ENCODE data around the gene PAGE4.

PAGE4 gene

GRCh38 chrX:49829016-49829415 is at the start of gene PAGE4:
Gene PAGE4 (plus strand): TSS chrX:49829303. CDS start chrX:49830429, 1,126 bp downstream.
- DNase-seq: no peak

DNA sequence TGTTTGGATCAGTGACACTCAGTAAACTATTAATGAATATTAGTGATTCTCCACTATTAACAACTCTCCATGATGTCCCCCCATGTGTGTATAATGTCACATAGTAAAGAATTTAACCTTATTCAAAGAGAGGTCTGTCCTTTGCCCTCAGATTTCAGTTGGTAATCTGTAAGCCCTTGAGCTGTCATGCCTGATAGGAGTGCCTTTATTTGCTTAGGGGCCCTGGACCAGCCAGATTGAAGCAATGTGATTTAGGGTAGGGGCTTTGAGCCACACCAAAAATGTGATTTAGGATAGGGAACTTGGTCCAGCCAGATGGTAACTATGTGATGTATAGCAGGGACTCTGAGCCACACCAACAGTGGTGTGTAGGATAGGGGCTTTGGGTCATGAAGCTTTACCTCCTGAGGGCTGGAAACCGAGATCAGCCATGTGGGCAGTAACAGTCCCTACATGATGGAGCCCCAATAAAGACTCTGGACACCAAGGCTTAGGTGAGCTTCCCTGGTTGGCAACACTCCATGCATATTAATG is 44.3 kb upstream of the PAGE4 start:
- no peak for DNase-seq

DNA sequence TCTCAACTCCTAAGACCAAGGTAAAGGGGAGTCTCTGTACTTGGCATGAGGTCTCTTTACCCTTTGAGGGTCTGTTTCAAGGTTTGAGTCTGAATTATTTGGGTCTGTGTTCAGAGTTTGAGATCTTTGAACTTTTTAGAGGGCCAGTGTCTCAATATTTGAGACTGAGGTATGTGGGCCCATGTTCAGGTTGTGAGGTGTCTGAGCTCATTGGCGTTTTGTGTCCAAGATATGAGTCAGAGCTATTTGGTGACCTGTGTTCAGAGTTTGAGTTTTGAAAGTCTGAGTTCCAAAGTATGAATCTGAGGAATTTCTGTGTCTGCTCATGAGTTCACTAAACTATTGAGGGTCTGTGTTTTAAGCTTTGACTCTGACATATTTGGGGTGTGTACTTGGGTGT is 36.7 kb upstream of the PAGE4 start:
- DNase-seq: no peak

GRCh38 chrX:49793686-49794085 is 35.4 kb upstream of the PAGE4 start:
- no peak for DNase-seq

DNA sequence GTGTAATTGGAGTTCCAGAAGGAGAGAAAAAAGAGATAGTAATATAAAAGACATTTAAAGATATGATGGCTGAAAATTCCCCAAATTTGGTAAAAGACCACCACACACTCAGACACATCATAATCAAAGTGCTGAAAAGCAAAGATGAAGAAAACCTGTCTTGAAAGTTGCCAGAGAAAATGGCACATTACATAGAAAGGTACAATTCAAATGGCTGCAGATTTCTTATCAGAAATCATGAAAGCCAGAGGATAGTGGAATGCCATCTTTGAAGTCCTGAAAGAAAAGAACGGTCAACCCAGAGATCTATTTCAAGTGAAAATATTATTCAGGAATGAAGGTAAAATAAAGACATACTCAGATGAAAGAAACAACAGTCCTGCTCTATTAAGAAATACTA is 29.3 kb upstream of the PAGE4 start:
- no peak for DNase-seq

GRCh38 chrX:49809891-49810632 is 19.0 kb upstream of the PAGE4 start:
- no peak for DNase-seq

DNA sequence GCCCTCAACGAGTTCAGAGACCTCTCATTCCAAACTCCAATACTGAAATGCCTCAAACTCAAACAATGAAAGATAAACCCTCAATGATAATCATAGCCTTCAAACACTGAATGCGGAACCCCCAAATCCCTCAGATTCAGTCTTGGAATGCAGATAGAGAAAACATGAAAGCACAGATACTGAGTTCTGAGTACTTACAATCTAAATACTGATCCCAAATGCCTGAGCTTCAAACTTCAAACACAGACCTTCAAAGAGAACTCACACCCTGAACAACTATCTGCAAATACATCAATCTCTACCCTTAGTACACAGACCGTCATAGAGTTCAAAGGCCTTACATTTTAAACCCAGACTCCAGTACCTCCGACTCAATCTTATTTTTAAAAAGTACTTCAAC is 16.9 kb upstream of the PAGE4 start:
- DNase-seq: no peak

- no peak for DNase-seq
Observed at GRCh38 chrX:49816435-49816834, 12.7 kb upstream of the PAGE4 start.

DNA sequence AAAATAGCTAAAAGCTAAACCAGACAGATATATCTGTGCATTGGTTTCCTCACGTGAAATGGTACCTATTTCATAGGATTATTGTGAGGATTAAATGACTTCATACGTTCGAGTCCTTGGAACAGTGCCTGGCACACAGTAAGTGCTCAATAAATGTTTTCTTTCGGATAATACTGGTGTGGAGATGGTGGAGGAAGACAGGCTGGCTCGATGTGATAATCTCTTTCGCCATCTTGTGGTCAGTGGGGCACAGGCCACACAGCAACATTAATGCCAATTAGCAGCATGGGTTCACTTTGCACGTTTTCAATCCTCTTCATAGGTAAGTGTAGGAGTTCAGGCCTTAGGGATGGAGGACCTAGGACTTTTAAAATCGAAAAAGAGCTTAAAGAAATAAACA is 9.3 kb downstream of the PAGE4 start:
- DNase-seq: no peak

- DNase-seq: peak; percentile 34 to 70
Observed at GRCh38 chrX:49840679-49841078, 11.6 kb downstream of the PAGE4 start.

DNA sequence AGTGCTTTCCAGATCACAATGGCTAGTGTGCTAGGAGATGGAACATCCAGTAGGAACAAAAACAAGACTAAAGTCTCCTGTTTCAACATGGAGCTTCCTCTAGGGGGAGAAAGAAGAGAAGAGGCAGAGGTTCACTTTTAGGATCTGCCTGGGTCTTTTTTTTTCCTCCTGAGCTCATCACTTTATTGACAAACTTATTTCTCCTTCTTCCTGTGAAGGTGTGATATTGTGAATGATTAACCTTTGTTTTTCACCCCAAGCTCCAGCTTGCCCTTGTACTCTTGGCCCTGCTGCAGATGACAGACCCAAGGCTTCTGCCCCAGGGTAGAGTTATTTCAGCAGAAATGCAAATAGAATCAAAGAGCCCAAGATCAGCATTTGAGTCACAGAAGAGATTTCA is 13.5 kb downstream of the PAGE4 start:
- no peak for DNase-seq

- DNase-seq: peak; percentile 19 to 56
Observed at GRCh38 chrX:49844611-49845010, 15.5 kb downstream of the PAGE4 start.

- DNase-seq: no peak
Observed at GRCh38 chrX:49845701-49846403, 16.7 kb downstream of the PAGE4 start.

GRCh38 chrX:49846522-49846921 is 17.4 kb downstream of the PAGE4 start:
- DNase-seq: no peak

GRCh38 chrX:49848275-49848674 is 19.2 kb downstream of the PAGE4 start:
- DNase-seq: no peak

DNA sequence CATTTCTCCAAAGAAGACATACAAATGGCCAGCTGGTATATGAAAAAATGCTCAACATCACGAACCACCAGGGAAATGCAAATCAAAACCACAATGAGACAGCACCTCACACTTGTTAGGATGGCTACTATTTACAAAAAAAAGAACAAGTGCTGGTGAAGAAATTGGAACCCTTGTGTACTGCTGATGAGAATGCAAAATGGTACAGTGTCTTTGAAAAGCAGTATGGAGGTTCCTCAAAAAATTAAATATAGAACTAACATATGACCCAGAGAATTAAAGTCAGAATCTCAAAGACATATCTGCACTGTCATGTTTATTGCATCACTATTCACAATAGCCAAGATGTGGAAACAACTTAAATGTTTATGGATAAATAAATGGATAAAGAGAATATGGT is 20.9 kb downstream of the PAGE4 start:
- no peak for DNase-seq

GRCh38 chrX:49853661-49854060 is 24.6 kb downstream of the PAGE4 start:
- no peak for DNase-seq

DNA sequence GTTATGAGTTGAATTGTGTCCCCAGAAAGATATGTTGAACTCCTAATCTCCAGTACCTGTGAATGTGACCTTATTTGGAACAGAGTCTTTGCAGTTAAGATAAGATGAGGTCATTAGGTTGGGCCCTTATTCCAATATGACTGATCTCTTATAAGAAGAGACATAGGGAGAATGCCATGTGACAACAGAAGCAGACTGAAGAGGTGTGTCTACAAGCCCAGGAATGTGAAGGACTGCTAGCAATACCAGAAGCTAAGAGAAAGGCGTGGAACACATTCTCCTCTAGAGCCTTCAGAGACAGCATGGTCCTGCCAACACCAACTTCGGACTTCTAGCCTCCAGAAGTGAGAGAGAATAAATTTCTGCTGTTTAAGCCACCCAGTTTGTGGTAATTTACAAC is 27.7 kb downstream of the PAGE4 start:
- DNase-seq: no peak

DNA sequence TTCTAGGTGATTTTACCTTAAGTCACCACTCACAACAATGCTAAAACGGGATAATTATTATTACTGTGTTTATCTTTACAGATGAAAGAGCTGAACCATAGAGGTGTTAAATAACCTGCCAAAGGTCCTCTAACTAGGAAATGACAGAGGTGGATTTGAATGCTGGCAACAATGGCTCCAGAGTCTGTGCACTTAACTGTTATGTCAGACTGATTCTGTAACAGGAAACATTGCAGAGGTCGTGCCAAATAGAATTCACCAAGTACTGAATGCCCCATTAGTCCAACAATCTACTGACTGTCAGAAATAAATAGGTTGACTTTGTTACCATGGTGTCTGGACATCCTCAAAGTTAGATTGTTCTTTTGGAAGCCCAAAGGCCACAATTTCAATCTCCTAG is 29.2 kb downstream of the PAGE4 start:
- no peak for DNase-seq

GRCh38 chrX:49859491-49859890 is 30.4 kb downstream of the PAGE4 start:
- DNase-seq: no peak

DNA sequence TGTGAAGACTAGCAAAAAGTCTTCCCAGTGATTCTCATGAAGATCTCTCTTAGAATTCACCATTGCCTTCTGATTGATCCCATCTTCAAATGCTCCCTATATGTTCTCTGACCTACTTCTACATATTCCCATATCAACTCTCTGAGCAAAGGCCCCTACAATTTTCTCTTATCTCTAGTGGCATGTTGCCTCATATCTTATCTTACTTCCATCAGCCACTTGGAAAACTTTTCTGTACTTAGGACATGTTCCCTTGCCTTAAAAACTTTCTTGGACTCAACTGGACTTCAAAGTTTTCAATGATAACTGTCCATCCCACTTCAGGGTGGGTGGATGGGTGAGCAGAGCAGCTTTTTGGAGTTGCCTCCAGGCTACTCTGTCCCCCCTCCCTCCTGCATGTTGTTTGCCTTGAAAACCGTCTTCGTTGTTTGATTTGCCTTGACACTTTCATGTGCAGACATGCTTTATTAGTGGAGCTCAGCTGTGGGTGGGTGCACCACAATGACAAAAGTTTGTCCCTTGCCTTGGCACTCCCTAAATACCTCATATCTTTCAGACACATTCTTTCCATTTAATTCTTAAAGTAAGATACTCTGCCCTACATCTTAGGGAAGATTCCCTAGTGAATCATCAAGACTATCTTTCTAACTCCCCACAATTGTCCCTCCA is 31.9 kb downstream of the PAGE4 start:
- DNase-seq: no peak

- DNase-seq: no peak
Observed at GRCh38 chrX:49862093-49862492, 33.0 kb downstream of the PAGE4 start.

GRCh38 chrX:49868739-49869138 is 39.6 kb downstream of the PAGE4 start:
- DNase-seq: no peak

GRCh38 chrX:49876750-49877149 is 47.6 kb downstream of the PAGE4 start:
- peak; percentile 2 to 33 for DNase-seq
